Measurements from ENCODE around the gene PPIL1. TPM values are rescaled to one million over a fixed set of nuclear protein-coding genes. Genes with fewer than 3 reads are reported as not detected.

PPIL1 gene
- total RNA-seq, 1 experiment from 2014 or later, result 72.0 TPM

- intact Hi-C loops (cut with micrococcal nuclease; ENCODE audit: unreplicated experiment), result no loop called here
- no peak overlapping the region for H3K4me3 ChIP-seq (ENCODE audit: low read depth, low read length, poor library complexity, severe bottlenecking)
- POLR2A ChIA-PET (ENCODE audit: low non-redundant PET), result no interaction called here
- H3K4me1 ChIP-seq (ENCODE audit: insufficient read depth, low read length, poor library complexity, severe bottlenecking), result no peaks in the 10 kb centered on the region
- no peaks in the 10 kb centered on the region for H3K27me3 ChIP-seq (replicated peaks; ENCODE audit: insufficient read depth, low read depth, low read length, poor library complexity)
- H3K9me3 ChIP-seq (ENCODE audit: low read depth, low read length, poor library complexity, severe bottlenecking), result no peaks in the 10 kb centered on the region
- H3K36me3 ChIP-seq (ENCODE audit: insufficient read depth, low read length, poor library complexity, severe bottlenecking), result no peaks in the 10 kb centered on the region
- BruUV-seq (replicated peaks), result no TSS peak
- TF ChIP-seq EZH2 (IDR thresholded peaks at IDR 0.05; ENCODE audit: borderline replicate concordance, low read depth, low read length, poor library complexity, severe bottlenecking) (no peak), CTCF (conservative IDR thresholded peaks at IDR 0.05; ENCODE audit: low read depth, low read length) (no peak)
- DNase-seq (ENCODE audit: low spot score), result no peak
- CTCF ChIA-PET, result no interaction called here
- H3K27ac ChIP-seq (ENCODE audit: low read depth, low read length, poor library complexity, severe bottlenecking), result no peak overlapping the region
Measured at GRCh38 chr6:36845233-36845632, 29.4 kb downstream of the PPIL1 start.

DNA sequence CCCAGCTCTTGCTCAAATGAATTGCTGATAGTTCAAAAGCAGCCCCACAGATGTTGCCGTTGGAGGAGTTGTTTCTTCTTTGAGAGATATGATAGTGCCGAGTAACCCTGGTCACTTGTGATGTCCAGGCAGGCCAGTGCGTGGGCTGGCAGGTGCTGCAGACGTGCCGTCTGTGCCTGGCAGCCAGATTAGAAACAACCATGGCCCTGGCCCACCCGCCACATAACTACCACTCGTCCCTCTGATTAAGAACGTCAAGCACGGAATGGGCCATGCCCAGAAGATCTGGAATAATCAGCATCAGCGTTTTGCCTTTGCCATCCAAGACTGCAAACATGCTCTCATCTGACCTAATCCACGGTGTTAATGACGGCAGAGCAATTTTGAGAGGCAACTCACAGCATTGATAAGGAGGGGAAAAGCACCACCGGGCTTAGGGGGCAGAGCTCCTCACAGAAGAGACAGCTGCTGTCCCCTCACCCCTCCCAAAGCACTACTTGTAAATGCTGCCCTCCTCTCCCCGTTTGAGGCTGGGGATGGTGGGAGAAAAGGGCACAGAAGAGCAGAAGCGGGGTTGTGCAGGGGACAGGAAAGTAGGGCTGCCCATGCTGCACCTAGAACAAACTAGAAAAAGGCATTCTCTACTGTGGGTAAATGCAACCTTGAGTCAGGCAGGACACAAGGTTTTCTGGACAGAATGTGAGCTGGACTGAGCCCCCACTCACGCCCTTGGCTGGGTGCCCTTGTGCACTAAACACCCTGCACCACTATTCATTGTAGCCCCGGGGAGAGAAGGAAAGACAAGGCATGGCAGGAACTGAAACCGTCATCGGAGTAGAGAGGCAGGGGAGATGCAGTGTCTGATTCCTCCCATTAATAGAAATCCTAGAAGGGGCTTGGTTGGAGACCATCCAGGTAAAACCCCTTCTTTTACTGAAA is 30.1 kb downstream of the PPIL1 start:
- ChIA-PET CTCF (no interaction called here), POLR2A (ENCODE audit: low non-redundant PET) (no interaction called here)
- no TSS peak for BruUV-seq (replicated peaks)
- TF ChIP-seq CTCF (conservative IDR thresholded peaks at IDR 0.05; ENCODE audit: low read depth, low read length) (no peak), EZH2 (IDR thresholded peaks at IDR 0.05; ENCODE audit: borderline replicate concordance, low read depth, low read length, poor library complexity, severe bottlenecking) (no peak)
- Histone ChIP-seq H3K36me3 (ENCODE audit: insufficient read depth, low read length, poor library complexity, severe bottlenecking) (no peaks in the 10 kb centered on the region), H3K27me3 (replicated peaks; ENCODE audit: insufficient read depth, low read depth, low read length, poor library complexity) (no peaks in the 10 kb centered on the region), H3K4me3 (ENCODE audit: low read depth, low read length, poor library complexity, severe bottlenecking) (no peak overlapping the region), H3K4me1 (ENCODE audit: insufficient read depth, low read length, poor library complexity, severe bottlenecking) (no peaks in the 10 kb centered on the region), H3K9me3 (ENCODE audit: low read depth, low read length, poor library complexity, severe bottlenecking) (no peaks in the 10 kb centered on the region), H3K27ac (ENCODE audit: low read depth, low read length, poor library complexity, severe bottlenecking) (no peak overlapping the region)
- intact Hi-C loops (cut with micrococcal nuclease; ENCODE audit: unreplicated experiment), result no loop called here
- no peak for DNase-seq (ENCODE audit: low spot score)

- POLR2A ChIA-PET (ENCODE audit: low non-redundant PET), result no interaction called here
- TF ChIP-seq CTCF (conservative IDR thresholded peaks at IDR 0.05; ENCODE audit: low read depth, low read length) (no peak), EZH2 (IDR thresholded peaks at IDR 0.05; ENCODE audit: borderline replicate concordance, low read depth, low read length, poor library complexity, severe bottlenecking) (no peak)
- no peak for DNase-seq (ENCODE audit: low spot score)
- H3K4me1 ChIP-seq (ENCODE audit: insufficient read depth, low read length, poor library complexity, severe bottlenecking), result peaks cover 5% of the 10 kb centered on the region
- peaks cover 4% of the 10 kb centered on the region for H3K27me3 ChIP-seq (replicated peaks; ENCODE audit: insufficient read depth, low read depth, low read length, poor library complexity)
- intact Hi-C loops (cut with micrococcal nuclease; ENCODE audit: unreplicated experiment), result no loop called here
- H3K36me3 ChIP-seq (ENCODE audit: insufficient read depth, low read length, poor library complexity, severe bottlenecking), result no peaks in the 10 kb centered on the region
- BruUV-seq (replicated peaks), result no TSS peak
- CTCF ChIA-PET, result interaction anchor here (1.0 kb wide), 1 partner anchor 8 kb away, joined by 4 read pairs; no protein-coding TSS in a partner anchor
- H3K4me3 ChIP-seq (ENCODE audit: low read depth, low read length, poor library complexity, severe bottlenecking), result no peak overlapping the region
- H3K9me3 ChIP-seq (ENCODE audit: low read depth, low read length, poor library complexity, severe bottlenecking), result no peaks in the 10 kb centered on the region
- no peak overlapping the region for H3K27ac ChIP-seq (ENCODE audit: low read depth, low read length, poor library complexity, severe bottlenecking)
Measured at GRCh38 chr6:36843170-36843569, 31.4 kb downstream of the PPIL1 start.
